Uterus (tissue), 2 donors: ENCODE data around the gene EYS.

Experiments
- POLR2A ChIP-seq, 2 donors: fragments of 450-650 bp; IDR thresholded peaks; one replicate each; pipeline ENCODE4 v1.6.1; 2016; ENCODE audit warnings: antibody characterized with exemption in 2 of 2, mild to moderate bottlenecking in 1 of 2, moderate library complexity in 1 of 2
- TF ChIP-seq, protein P1 (sequence below), 4 experiments: fragments of 200-600 bp in 2 of 4; fragments of 450-650 bp in 2 of 4; sonication (generic) in 2 of 4; IDR thresholded peaks; one replicate each; pipeline ENCODE4 v1.5.1; 2016 to 2019; ENCODE audit warnings: antibody characterized with exemption in 4 of 4, mild to moderate bottlenecking in 2 of 4, moderate library complexity in 1 of 4

GRCh38 chr6:64225503-64225902 lies 1481.5 kb downstream of the EYS start:
- TF ChIP-seq, protein P1, sequence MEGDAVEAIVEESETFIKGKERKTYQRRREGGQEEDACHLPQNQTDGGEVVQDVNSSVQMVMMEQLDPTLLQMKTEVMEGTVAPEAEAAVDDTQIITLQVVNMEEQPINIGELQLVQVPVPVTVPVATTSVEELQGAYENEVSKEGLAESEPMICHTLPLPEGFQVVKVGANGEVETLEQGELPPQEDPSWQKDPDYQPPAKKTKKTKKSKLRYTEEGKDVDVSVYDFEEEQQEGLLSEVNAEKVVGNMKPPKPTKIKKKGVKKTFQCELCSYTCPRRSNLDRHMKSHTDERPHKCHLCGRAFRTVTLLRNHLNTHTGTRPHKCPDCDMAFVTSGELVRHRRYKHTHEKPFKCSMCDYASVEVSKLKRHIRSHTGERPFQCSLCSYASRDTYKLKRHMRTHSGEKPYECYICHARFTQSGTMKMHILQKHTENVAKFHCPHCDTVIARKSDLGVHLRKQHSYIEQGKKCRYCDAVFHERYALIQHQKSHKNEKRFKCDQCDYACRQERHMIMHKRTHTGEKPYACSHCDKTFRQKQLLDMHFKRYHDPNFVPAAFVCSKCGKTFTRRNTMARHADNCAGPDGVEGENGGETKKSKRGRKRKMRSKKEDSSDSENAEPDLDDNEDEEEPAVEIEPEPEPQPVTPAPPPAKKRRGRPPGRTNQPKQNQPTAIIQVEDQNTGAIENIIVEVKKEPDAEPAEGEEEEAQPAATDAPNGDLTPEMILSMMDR (IDR thresholded peaks at IDR 0.05), result no peak
- no peak for TF ChIP-seq POLR2A (IDR thresholded peaks at IDR 0.05)
